Spleen (tissue), 11 donors: ENCODE data around the gene CDC42EP1. TPM values are rescaled to one million over a fixed set of nuclear protein-coding genes. Genes with fewer than 3 reads are reported as not detected.
"Not testable (repeated sequence)": the region's sequence is repeated elsewhere in the genome, so short reads cannot be mapped to it uniquely, and the experiment has no call there.

ENCODE experiments used
- DNase-seq: peaks from one replicate; pipeline ENCODE4 v3.0.0-alpha.2; 2020
- H3K27ac ChIP-seq, 8 donors: fragments of 200-600 bp; sonication (generic) in 7 of 8; 1 replicate in 4 of 8; 2 replicates in 4 of 8; pipeline versions ENCODE4 v1.5.0 to v1.8.0; 2016 to 2021; ENCODE audit warnings: inconsistent platforms in 4 of 8, mild to moderate bottlenecking in 4 of 8, moderate library complexity in 1 of 8
- H3K27me3 ChIP-seq, 7 donors: fragments of 200-600 bp; sonication (generic) in 6 of 7; replicated peaks in 1 of 7; 1 replicate in 4 of 7; 2 replicates in 3 of 7; pipeline versions ENCODE4 v1.5.0 to v1.8.0; 2016 to 2021; ENCODE audit warnings: inconsistent platforms in 3 of 7, mild to moderate bottlenecking in 1 of 7
- H3K36me3 ChIP-seq, 6 donors: fragments of 200-600 bp; sonication (generic) in 5 of 6; 1 replicate in 4 of 6; 2 replicates in 2 of 6; pipeline versions ENCODE4 v1.5.0 to v1.8.0; 2016 to 2021; ENCODE audit warnings: inconsistent platforms in 2 of 6
- H3K4me1 ChIP-seq, 6 donors: fragments of 200-600 bp; sonication (generic) in 5 of 6; 1 replicate in 3 of 6; 2 replicates in 3 of 6; pipeline versions ENCODE4 v1.5.0 to v1.8.0; 2016 to 2021; ENCODE audit warnings: inconsistent platforms in 3 of 6
- H3K4me3 ChIP-seq, 8 donors: fragments of 200-600 bp; sonication (generic) in 7 of 8; 1 replicate in 4 of 8; 2 replicates in 4 of 8; pipeline versions ENCODE4 v1.5.0 to v1.8.0; 2016 to 2021; ENCODE audit warnings: inconsistent platforms in 4 of 8, mild to moderate bottlenecking in 4 of 8, moderate library complexity in 2 of 8
- H3K9me3 ChIP-seq, 8 donors: fragments of 200-600 bp; sonication (generic) in 7 of 8; 1 replicate in 4 of 8; 2 replicates in 4 of 8; pipeline versions ENCODE4 v1.5.0 to v1.8.0; 2016 to 2021; ENCODE audit warnings: inconsistent platforms in 4 of 8
- POLR2A ChIP-seq, 3 donors: fragments of 450-650 bp; IDR thresholded peaks; one replicate each; pipeline ENCODE4 v1.5.1; 2017; ENCODE audit warnings: antibody characterized with exemption in 3 of 3, mild to moderate bottlenecking in 1 of 3
- POLR2AphosphoS5 ChIP-seq, 3 donors: sonication (generic); formaldehyde crosslinking; IDR thresholded peaks; one replicate each; pipeline ENCODE4 v1.5.1; 2017; ENCODE audit warnings: antibody characterized with exemption in 3 of 3
- WGBS, 5 donors: extraction: QIAGEN DNeasy Blood & Tissue Kit in 3 of 5; methylation state at CpG; one replicate each; pipeline versions ENCODE4 v1.1.5 to v1.1.7; 2013 to 2018; 5-methylcytosine and 5-hydroxymethylcytosine counted together
- intact Hi-C: fragments of 100-400 bp; cut with DNase I; formaldehyde crosslinking; loops from one replicate; pipeline ENCODE4 v1.15.0; 2023; ENCODE audit warnings: low total_unique reads
- polyA plus RNA-seq, 3 donors: library from polyadenylated mRNA; stranded (reverse); fragments of 200-250 nt; gene quantifications; one replicate each; pipeline ENCODE4 v1.2.1, GENCODE V29; 2013
- total RNA-seq, 7 donors: library from RNA; depleted of rRNA in 3 of 7; stranded (reverse); fragments of >200 nt in 3 of 7; fragmentation: NEBNext Ultra II Directional in 4 of 7; extraction: Animal tissue kit (Norgen Biotek cat#: 25700) in 4 of 7; gene quantifications; one replicate each; pipeline versions ENCODE4 v1.1.0 to v1.2.1, GENCODE V29; 2016 to 2021
- TF ChIP-seq, protein P1 (sequence below), 11 experiments: fragments of 200-600 bp in 7 of 11; fragments of 450-650 bp in 4 of 11; sonication (generic) in 4 of 11; IDR thresholded peaks in 8 of 11; conservative IDR thresholded peaks in 3 of 11; 1 replicate in 7 of 11; 2 replicates in 4 of 11; pipeline versions ENCODE4 v1.4.0 to v1.8.0; 2016 to 2021; ENCODE audit warnings: antibody characterized with exemption in 11 of 11, inconsistent platforms in 4 of 11, mild to moderate bottlenecking in 1 of 11
- donor health status: healthy with polysubstance abuse.
- donor health status: DM: no; HTN: no; CAD: no; lungs with moderate emphysema.
- donor health status: DM: no; HTN: no; CAD: no.
- donor health status: Bipolar disorder and iron deficiency.
- donor health status: healthy.
- donor health status: DM: no; HTN: no; CAD: no.
- donor health status: DM: yes; HTN: yes; CAD: no.

The CDC42EP1 gene
- total and polyA plus RNA-seq, 10 donors, result 4.6 to 35.7 (median 20.1) TPM

DNA sequence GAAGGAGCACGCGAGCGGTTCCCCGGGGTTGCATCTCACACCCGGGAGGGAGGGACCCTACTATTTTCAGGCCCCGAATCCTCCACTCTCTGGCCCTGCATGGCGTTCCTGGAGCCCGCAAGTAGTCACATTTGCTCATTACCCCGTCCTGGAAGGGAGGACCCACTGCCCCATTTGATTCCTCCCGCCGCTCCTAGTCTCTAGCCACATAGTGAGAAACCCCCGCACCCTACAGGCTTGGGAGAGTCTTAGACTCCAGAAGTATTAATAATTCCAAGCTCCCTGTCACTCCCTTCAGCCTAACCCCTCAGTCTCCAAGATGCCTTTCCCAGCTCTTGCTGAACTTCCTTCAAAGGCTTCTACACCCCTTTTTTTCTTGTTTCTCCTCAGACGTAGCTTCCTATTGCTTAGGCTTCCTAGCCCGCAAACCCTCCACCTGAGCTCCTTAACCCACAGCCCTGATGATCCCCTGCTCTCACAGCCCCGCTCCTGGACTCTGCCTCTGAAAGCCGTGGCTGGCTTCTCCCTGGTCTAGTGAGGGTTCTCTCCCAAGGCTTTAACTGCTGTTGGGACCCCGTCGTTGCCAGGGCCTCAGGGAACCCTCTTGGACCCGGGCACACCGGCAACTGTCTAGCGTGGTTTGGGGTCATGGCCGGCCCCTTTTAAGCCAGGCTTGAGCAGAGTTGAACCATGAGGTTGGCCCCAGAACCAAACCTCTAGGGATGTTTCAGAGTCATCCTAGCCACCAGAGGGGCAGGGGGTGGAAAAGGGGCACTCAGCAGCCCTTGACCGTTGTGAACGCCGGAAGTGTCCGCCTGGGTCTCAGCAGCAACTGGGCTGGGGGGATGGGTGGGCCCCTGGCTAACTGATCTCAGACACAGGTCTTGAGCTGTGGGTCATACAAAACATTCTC, 49.2 kb downstream of the CDC42EP1 start:
- peaks cover 27 to 84% (median 51%) of the 10 kb centered on the region in 6 donors for H3K4me1 ChIP-seq

GRCh38 chr22:37610153-37610475, 49.8 kb downstream of the CDC42EP1 start:
- peak overlapping the region; percentile 91 to 98 (median 96) for H3K27ac ChIP-seq

More for the DNA sequence above, 49.2 kb downstream of the CDC42EP1 start:
- peak overlapping the region; percentile 91 to 98 (median 96) for H3K27ac ChIP-seq
- H3K36me3 ChIP-seq, result peaks cover 0 to 19% (median 6%) of the 10 kb centered on the region in 6 donors
- intact Hi-C loops, result no loop called here
- TF ChIP-seq, protein P1, sequence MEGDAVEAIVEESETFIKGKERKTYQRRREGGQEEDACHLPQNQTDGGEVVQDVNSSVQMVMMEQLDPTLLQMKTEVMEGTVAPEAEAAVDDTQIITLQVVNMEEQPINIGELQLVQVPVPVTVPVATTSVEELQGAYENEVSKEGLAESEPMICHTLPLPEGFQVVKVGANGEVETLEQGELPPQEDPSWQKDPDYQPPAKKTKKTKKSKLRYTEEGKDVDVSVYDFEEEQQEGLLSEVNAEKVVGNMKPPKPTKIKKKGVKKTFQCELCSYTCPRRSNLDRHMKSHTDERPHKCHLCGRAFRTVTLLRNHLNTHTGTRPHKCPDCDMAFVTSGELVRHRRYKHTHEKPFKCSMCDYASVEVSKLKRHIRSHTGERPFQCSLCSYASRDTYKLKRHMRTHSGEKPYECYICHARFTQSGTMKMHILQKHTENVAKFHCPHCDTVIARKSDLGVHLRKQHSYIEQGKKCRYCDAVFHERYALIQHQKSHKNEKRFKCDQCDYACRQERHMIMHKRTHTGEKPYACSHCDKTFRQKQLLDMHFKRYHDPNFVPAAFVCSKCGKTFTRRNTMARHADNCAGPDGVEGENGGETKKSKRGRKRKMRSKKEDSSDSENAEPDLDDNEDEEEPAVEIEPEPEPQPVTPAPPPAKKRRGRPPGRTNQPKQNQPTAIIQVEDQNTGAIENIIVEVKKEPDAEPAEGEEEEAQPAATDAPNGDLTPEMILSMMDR (IDR thresholded peaks at IDR 0.05 in 8 of 11, conservative IDR thresholded peaks at IDR 0.05 in 3 of 11), result no peak
- peak in 1 of 3 donors; percentile 5 for TF ChIP-seq POLR2A (IDR thresholded peaks at IDR 0.05)
- no peaks in the 10 kb centered on the region for H3K9me3 ChIP-seq
- 3 to 10% (median 7%) methylated on average over 26 of the region's 26 CpGs for WGBS, 5 donors
- DNase-seq, result no peak
- peaks cover 0 to 10% (median 0%) of the 10 kb centered on the region in 7 donors for H3K27me3 ChIP-seq
- H3K4me3 ChIP-seq, result peak overlapping the region; percentile 79 to 97 (median 93)

DNA sequence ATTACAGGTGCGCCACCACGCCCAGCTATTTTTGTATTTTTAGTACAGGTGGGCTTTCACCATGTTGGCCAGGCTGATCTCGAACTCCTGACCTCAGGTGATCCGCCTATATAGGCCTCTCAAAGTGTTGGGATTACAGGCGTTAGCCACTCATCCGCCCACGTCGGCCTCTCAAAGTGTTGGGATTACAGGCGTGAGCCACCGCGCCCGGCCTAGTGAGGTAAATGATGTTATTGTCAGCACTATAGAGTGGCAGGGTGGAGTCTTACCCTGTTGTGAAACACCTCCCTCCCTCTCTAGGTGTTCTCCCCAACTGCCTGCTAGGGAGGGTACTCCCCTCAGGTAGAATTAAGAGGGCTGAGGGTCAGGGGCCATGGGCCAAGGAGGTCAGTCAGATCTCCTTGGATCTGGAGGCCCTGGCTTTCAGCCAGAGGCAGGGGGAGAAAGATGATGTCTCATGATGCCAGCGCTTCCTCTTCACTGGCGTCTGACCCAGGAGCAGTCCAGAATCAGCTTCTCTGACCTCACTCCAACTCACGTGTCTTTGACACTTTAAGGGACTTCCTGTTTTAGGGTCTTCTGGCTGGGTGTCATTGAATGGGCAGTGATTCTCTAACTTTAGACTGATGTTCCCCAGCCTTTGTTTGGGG, 50.3 kb downstream of the CDC42EP1 start:
- 67 to 82% (median 78%) methylated on average over 15 of the region's 15 CpGs for WGBS, 5 donors
- DNase-seq, result peak; percentile 79
- Histone ChIP-seq H3K27me3 (peaks cover 0 to 7% (median 0%) of the 10 kb centered on the region in 7 donors), H3K4me1 (peaks cover 27 to 73% (median 46%) of the 10 kb centered on the region in 6 donors), H3K9me3 (no peaks in the 10 kb centered on the region), H3K27ac (peak overlapping the region; percentile 91 to 98 (median 96)), H3K4me3 (peak overlapping the region in 3 of 8 donors; percentile 86 to 97 (median 96)), H3K36me3 (peaks cover 0 to 30% (median 17%) of the 10 kb centered on the region in 6 donors)
- intact Hi-C loops, result no loop called here
- peak in 2 of 3 donors; percentile 27 to 63 for TF ChIP-seq POLR2AphosphoS5 (IDR thresholded peaks at IDR 0.05)
- TF ChIP-seq, protein P1 (IDR thresholded peaks at IDR 0.05 in 8 of 11, conservative IDR thresholded peaks at IDR 0.05 in 3 of 11), result no peak
- TF ChIP-seq POLR2A (IDR thresholded peaks at IDR 0.05), result no peak

More at GRCh38 chr22:37610153-37610475, 49.8 kb downstream of the CDC42EP1 start:
- H3K27me3 ChIP-seq, DNase-seq, intact Hi-C loops, H3K9me3 ChIP-seq: not testable (repeated sequence)
- WGBS, 5 donors, result 61 to 77% (median 73%) methylated on average over 3 of the region's 3 CpGs
- Histone ChIP-seq H3K4me3 (peak overlapping the region in 7 of 8 donors; percentile 79 to 97 (median 92)), H3K36me3 (peaks cover 0 to 25% (median 12%) of the 10 kb centered on the region in 6 donors), H3K4me1 (peaks cover 27 to 78% (median 49%) of the 10 kb centered on the region in 6 donors)

GRCh38 chr22:37611207-37611606, 50.9 kb downstream of the CDC42EP1 start:
- H3K4me3 ChIP-seq, result no peak overlapping the region
- 79 to 87% (median 81%) methylated on average over 6 of the region's 6 CpGs for WGBS, 5 donors
- H3K4me1 ChIP-seq, result peaks cover 27 to 70% (median 46%) of the 10 kb centered on the region in 6 donors
- no peaks in the 10 kb centered on the region for H3K9me3 ChIP-seq
- peak overlapping the region in 6 of 8 donors; percentile 91 to 98 (median 96) for H3K27ac ChIP-seq
- peaks cover 0 to 3% (median 0%) of the 10 kb centered on the region in 7 donors for H3K27me3 ChIP-seq
- DNase-seq, result no peak
- intact Hi-C loops, result no loop called here
- TF ChIP-seq, protein P1 (IDR thresholded peaks at IDR 0.05 in 8 of 11, conservative IDR thresholded peaks at IDR 0.05 in 3 of 11), result no peak
- TF ChIP-seq POLR2AphosphoS5 (IDR thresholded peaks at IDR 0.05) (no peak), POLR2A (IDR thresholded peaks at IDR 0.05) (no peak)
- H3K36me3 ChIP-seq, result peaks cover 0 to 36% (median 21%) of the 10 kb centered on the region in 6 donors
